A172 (cell line): Measurements from ENCODE around the gene HSF4. TPM values are rescaled to one million over a fixed set of nuclear protein-coding genes. Genes with fewer than 3 reads are reported as not detected.
A peak's percentile ranks its signal among the peaks of the same experiment; 100 is the strongest.

ENCODE experiments used
- DNase-seq: peaks from one replicate; pipeline ENCODE4 v3.0.0-alpha.2; 2015; ENCODE audit warnings: low spot score
- total RNA-seq: library from RNA; depleted of rRNA; stranded (reverse); fragments of >200 nt; shearing (Covaris generic); gene quantifications from 2 replicates; pipeline ENCODE4 v1.2.3, GENCODE V29; 2014

The HSF4 gene
- total RNA-seq, 1 experiment from 2014 or later = 5.8 TPM

DNA sequence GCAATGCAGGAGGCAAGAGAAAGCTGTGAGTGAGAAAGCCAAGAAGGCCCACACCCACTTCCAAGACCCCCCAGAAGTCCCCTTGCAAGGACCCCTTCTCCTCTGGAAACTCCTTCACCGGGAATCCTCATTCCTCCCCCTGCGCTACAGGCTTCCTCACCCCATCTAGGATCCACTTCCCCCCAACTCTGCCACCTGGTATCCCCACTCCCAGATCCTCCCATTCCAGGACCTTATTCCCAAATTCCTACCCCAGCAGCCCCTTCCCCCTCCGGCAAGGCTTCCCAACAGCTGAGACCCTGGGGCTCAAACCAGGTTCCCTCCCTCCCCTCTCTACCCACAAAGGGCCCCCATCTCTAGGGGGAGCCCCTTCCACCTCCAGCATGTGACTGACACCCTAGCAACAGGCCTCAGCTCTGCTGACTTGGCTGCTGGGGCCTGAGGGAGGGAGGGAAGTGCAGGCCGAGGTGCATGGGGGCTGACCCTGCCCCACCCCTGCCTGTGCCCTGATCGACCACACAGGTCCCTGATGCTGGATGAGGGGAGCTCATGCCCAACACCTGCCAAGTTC lies 2.1 kb downstream of the HSF4 start:
- DNase-seq = no peak

DNA sequence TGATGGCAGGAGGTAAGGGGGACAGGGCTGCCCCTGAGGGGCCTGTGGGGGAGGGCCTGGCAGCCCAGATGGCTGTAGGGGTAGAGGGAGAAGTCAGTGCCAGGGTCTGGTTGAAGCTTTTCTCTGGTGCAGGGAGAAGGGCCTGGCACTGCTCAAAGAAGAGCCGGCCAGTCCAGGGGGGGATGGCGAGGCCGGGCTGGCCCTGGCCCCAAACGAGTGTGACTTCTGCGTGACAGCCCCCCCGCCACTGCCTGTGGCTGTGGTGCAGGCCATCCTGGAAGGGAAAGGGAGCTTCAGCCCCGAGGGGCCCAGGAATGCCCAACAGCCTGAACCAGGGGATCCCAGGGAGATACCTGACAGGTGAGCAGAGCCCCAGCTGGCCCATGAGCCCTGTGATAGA lies 3.0 kb downstream of the HSF4 start:
- DNase-seq = no peak

DNA sequence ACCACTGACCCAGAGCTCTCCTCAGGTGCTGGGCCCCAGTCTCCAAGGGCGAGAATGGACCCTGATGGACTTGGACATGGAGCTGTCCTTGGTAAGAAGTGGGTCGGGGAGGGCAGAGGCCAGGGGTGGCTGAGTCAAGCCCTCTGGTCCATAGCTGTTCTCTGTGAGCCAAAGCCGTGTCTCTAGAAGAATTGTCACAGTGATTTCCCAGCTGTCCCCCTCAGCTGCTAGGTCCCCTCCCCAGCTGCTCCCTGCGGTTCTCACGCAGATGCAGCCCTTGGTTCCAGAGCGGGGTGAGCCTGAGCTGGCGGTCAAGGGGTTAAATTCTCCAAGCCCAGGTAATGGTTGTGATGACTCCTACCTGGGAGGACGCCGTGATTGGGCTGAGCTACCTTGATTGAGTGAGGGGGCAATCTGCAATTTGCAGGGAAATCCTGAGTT lies 4.5 kb downstream of the HSF4 start:
- no peak for DNase-seq

DNA sequence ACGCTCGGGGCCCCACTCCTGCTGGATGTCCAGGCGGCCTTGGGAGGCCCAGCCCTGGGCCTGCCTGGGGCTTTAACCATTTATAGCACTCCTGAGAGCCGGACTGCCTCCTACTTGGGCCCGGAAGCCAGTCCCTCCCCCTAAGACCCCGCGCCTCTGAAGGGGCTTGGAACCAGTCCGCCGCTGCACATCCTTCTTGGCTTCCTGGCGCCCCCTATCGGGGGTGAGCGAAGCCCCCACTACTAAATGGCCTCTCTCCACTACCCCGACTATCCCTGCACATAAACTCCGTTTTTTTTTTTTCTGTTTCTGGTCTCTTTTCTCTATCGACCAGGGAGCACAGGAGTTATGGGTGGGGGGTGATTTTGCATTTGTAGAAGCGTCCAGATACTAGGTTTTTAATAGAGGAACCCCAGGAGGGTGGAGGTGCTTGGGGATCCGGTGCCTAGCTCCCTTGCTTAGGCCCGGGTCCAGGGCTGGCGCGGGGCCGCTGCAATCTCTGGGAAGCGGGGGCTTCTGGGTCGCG lies 5.2 kb downstream of the HSF4 start:
- DNase-seq = no peak

DNA sequence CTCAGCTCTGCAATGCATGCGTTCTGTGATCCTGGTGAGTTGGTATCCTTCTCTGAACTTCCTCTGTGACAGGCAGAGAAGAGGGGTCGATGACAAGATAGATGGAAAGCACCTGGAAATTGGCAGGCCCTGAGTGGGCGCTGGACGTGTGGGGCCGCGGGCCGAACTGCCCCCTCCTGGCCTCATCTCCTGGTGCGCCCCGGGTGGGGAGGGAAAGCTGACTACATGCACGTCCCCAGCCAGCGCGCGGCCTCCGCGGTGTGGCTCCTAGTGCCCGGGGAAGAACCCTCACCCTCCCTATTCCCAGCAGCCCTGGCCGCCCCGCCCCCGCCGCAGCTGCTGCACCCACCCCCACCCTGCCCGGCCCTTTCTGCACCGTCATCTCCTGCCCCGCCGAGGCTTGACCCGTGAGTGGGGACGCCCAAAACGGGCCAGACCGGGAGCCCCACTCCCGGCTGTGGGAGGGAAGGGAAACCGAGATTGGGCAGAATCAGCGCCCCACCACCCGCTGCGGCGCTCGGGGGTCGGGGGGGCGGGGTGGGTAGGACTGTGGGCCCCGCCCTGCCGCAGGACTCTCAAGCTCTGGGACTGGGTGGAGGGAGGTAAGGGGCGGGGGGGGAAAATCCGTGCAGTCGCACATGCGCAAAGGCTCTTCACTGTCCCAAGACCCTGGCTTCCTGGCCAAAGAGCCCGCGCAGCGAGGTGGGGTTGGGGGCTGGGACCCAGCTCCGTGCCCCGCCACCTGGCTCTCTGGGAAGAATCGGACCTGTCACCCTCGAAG lies 5.8 kb downstream of the HSF4 start, which contains the start of gene NOL3:
TSS of gene NOL3 (plus strand) at position 371 of the 781 bp plus-strand sequence.
- peak; percentile 87 for DNase-seq

DNA sequence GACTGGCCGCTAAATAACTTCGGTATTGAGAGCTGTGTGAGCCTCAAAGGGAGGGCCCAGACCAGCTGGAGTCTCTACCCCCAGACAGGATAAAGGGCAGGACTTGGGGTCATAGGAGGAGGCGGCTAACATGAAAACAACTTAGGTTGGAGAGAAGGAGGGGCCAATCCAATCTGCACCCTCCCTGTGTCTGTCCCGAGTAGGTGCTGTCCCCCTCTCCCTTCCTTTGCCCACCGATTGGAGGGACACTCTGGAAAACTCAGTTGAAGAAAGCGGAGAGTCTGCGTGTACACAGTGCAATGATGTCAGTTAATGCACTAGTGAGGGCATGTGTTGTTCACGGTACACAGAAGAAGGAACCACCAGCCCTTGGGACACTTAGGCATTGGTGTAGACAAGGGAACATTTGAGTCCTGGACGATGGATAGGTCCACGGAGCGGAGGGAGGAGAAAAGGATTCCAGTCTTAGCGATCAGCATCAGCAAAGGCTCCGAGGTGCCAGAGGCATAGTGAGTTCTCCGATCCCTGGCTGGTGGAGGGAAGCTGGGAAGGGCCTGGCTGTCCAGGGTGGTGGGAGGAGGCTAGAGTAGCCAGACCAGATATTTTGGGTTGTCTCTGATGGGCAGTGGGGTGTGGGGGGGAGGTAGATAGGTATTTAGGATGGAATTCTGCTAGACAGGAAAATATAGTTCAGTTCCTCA lies 6.6 kb downstream of the HSF4 start:
- no peak for DNase-seq

DNA sequence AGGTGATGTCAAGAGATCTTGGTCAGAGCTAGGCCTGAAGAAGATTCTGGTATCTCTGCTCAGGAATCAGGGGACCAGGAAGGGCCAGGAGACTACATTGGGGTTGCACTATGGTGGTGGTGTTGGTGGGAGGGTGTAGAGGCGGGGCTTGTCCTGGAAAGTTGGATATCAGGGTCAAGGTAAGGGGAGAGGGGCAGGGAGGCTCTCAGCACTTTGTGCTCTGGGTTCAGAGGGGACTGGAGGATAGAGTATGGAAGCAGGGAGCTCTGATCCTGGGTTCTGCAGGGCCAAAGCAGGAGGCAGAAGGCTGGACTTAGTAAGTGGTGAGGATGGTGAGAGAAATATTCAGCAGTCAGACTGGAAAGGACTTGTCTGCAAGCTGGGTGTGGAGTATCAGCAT lies 8.8 kb downstream of the HSF4 start:
- DNase-seq = no peak

DNA sequence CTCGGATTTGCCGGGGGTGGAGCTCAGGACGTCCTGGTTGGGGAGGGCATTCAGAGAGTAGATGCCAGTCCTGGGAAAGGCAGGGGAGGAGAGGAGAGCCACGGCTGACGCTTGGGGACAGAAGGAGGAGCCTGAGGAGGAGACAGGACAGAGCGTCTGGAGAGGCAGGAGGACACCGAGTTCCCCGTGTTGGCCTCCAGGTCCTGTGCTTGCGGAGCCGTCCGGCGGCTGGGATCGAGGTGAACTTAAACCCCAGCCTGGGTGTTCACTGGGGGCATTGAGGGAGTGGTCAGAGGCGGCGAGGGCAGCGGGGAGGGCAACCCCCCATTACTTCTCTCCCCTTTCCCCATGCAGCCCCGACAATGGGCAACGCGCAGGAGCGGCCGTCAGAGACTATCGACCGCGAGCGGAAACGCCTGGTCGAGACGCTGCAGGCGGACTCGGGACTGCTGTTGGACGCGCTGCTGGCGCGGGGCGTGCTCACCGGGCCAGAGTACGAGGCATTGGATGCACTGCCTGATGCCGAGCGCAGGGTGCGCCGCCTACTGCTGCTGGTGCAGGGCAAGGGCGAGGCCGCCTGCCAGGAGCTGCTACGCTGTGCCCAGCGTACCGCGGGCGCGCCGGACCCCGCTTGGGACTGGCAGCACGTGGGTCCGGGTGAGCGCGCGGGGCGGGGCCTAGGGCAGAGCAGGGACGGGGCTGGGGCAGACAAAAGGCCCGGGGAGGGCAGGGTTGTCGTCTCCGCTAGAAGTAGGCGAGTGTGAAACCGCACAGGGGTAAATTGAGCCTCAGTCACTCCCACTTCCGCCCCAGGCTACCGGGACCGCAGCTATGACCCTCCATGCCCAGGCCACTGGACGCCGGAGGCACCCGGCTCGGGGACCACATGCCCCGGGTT lies 9.5 kb downstream of the HSF4 start:
- peak; percentile 47 for DNase-seq

DNA sequence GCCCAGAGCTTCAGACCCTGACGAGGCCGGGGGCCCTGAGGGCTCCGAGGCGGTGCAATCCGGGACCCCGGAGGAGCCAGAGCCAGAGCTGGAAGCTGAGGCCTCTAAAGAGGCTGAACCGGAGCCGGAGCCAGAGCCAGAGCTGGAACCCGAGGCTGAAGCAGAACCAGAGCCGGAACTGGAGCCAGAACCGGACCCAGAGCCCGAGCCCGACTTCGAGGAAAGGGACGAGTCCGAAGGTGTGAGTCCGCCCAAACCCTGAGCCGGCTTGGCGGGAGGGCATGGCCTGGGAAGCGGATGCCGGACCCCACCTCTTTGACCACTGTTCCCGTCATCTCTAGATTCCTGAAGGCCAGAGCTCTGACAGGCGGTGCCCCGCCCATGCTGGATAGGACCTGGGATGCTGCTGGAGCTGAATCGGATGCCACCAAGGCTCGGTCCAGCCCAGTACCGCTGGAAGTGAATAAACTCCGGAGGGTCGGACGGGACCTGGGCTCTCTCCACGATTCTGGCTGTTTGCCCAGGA lies 10.2 kb downstream of the HSF4 start:
- no peak for DNase-seq

DNA sequence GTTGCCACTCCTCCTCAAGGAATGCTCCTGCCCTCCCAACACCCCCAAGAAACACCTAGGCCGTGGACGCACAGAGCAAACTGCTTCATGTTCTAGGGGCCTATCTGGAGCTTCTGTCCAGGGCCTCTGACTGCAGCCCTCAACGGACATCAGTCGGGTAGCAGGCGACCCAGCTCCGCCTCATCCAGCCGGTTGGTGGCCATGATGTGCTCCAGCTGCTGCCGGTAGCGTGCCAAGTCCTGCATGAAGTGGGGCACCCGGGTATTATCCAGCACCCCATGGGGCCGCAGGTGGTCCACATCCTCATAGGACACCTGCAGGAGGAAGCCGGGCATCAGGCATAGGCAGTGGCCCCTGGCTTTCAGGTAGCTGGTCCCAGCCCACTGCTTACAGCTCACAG lies 12.1 kb downstream of the HSF4 start:
- no peak for DNase-seq

DNA sequence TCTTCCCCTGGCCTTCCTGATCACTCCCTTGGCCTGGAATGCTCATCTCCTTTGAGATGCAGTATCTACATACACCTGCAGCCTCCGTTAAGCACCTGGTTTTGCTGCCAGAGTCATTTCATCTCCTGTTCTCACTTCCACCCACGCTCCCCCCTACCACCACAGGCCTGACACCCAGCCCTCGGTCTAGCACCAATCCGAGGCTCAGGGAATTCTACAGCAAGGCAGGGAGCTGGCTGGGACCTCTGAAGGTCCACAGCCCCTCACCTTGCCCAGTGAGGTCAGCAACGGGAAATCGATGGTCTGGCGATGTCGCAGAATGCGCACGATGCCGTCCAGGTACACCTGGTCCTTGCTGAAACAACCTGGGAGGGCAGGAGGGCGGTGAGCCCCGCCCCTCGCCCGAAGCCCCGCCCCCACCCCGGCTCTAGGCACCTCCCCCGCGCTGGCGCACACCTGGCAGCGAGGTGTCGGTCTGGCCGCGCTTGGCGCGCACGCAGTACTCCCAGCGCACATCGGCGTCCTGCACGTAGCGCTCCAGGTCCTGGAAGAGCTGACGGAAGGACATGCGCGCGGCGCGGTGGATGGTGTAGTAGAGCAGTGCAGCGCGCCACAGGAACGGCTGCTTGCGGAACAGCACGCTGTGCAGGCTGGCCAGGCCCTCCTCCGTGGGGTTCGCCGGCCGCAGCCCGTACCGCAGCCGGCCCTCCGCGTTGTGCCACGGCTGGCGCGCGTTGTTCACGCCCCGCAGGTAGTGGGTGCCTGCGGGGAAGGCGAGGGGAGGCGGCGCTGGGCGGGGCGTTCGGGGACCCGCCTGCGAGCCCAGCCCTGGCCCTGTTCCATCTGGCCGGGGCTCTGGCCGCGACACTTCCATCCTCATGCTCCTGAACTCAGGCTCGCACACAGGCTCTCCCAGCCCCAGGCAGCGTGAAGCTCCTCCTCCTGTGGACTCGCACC lies 13.5 kb downstream of the HSF4 start:
- DNase-seq = no peak

DNA sequence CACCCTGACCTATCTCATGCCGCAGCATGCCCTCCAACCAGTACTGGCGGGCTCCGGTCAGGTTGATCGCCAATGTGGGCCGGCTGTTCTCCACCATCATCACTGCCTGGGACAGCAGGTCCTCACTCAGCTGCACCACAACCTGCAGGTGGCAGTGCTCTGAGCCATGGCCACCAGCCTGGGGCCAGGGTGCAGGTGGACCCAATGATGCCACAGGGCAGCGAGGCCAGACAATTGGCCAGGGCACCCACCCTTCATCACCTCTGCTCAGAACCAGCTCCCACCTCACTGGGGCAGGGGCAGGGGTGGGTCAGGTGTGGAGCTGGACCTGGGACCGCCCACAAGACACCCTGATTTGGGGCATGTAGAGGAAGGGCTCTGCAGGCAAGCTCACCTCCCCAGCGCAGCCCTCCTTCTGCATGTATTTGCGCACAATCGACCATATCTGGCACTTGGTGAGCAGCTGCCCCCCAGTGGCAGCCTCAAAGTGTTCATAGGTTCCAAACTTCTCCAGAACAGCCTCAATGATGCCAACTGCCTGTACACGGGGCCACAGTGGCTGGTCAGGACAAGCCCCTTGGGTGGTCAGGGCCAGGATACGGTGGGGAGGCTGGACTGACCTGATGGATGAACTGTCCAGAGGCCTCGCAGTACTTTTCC lies 15.0 kb downstream of the HSF4 start:
- no peak for DNase-seq

DNA sequence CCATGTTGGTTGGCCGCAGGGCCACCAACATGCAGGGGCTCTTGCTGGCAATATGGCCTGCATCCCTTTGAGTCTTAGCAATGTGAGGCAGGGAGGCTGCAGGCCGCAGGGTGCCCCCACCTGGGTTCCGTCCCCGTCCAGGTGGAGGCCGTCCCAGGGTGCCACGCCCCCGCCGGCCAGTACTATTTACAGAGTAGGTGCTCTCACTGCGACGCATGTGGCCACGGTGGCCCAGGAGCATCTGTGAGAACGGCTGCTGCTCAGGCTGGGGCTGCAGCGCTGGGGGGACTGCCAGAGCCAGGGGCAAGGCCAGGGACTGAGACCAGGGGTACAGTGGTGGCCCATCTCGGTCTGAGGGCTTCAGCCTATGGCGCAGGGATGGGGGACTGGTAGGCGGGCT lies 15.6 kb downstream of the HSF4 start:
- no peak for DNase-seq

DNA sequence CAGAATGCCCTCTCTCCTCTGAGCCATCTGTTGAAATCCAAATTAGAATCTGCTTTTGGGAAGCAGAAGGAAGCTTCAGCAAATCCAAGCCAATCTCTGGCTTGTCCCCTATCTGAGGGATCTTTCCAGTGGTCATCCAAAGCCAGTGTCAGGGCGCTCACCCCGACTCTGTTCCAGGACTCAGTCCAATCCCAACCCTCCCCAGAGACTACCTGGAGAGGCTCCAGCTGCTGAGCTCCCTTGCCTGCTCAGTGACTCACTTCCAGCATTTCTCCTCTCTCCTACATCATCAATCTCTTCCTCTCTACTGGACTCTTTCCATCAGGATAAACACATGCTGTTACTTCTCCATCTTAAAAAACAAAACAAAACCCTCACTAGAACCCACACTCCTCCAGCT lies 16.8 kb downstream of the HSF4 start:
- DNase-seq = peak; percentile 92

DNA sequence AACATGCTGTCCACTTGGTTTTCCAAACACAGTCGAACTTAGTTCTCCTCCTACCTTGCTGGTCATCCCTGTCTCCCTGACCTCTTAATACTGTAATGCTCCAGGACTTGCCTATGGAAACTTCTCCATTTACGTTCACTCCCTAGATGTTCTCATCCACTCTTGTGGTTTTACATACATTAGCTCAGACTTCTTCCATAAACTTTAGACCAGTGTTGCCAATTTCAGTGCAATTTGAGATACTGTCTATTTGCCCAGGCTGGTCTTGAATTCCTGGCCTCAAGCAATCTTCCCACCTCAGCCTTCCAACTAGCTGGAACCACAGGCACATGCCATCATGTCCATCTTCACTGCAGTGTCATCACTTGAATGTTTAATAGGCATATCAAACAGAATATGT lies 17.7 kb downstream of the HSF4 start:
- no peak for DNase-seq

DNA sequence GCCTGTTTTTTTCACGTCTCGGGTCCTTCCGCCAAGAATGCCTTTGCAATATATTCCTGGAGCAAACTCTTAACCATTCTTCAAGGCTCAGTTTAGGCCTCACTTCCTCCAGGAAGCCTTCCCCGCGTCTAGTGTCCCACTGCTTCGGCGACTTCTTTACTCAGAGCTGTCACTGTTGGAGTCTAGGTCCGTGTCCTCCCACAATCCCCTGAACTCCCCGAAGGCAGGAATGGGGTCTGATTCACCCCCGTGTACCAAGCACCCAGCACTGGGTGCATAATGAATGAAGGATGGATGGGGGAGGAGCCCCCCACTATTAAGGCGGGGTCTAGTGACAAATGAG lies 18.7 kb downstream of the HSF4 start:
- DNase-seq = no peak

DNA sequence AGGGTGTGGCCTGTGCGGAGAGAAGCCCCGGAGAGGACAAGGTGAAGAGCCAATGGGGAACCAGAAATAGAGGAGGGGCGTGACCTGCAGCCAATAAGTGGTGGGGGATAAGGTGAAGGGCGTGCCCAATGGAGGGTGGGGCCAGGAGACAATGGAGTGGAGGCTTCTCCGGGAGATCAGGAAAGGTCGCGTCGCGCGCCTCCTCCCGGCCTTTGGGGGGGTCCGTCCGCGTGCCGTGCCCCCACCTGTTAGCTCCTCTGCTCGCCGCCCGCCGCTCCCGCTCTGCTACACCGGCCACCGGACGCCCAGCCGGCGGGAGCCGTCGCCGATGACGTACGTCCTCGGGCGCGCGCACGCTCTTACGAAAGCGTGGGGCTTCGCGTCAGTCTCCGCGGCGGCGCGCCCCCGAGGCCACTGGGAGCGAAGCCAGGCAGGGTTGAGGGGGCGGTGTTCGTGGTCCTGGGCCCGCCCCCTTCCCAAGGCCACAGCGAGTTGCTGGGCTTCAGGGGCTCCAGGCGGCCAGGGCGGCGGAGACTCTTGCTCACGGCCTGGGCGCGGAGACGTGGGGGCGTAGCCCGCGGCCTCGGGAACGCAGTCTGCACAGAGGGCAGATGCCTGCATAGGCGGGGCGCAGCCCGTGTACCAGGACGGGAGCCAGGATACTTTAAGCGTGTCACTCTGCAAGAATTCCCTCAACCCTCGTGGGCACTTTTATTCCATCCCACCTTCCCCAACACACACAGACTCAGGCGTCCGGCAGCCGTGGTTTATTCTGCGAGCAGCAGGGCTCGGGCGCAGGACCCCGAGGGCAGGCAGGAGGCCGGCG lies 19.3 kb downstream of the HSF4 start, which contains the start of gene MATCAP1:
TSS of gene MATCAP1 (minus strand) at position 337 of the 826 bp plus-strand sequence. CDS start 3,353 bp downstream, outside the sequence.
- peak; percentile 99 for DNase-seq

DNA sequence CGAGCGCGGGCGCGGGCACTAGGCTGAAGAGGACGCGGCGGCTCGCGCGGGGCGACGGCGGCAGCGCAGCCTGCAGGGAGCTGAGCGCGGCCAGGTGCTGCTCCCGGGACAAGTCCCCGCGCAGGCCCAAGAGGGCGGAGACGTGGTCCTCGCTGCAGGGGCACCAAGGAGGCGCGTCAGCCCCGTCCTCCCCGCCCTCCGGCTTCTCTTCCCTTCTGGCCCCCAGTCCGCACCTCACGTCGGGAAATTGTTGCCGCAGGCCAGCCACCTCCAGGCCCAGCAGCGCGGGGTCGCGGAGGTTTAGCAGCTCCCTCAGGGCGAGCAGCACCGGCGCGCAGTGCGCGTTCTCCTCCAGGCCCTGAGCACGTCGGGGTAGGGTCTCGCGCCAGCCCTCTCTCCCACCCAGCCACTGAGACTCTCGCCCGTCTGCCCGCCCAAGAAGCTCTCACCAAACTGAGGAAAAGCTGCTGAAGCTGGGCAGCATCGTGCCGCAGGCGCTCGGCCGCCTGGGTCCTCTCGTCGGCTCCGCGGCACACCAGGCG lies 20.0 kb downstream of the HSF4 start:
- no peak for DNase-seq
